K562 (cell line): ENCODE results near the gene PTTG1IP. TPM values are rescaled to one million over a fixed set of nuclear protein-coding genes. Genes with fewer than 3 reads are reported as not detected.

Experiments
- ATAC-seq: fragments of 200-7000 bp; cut with Tn5 transposase; 3 replicates; pipeline ENCODE4 v1.9.1; 2020; ENCODE audit warnings: moderate library complexity
- BruUV-seq: library from RNA; stranded (reverse); fragments of 400-500 nt; replicated peaks from 2 replicates; lab custom pipeline; 2021; lab: Mats Ljungman, UMichigan
- CTCF ChIA-PET: fragments of 300-600 bp; formaldehyde crosslinking; extraction: SDS; loops from one replicate; lab custom pipeline; 2021; ENCODE audit warnings: low intra/inter-chr PET ratio; lab: Yijun Ruan, JAX
- POLR2A ChIA-PET: fragments of 300-600, 350-650 bp; sonication (Branson Sonifier 250); formaldehyde crosslinking; extraction: SDS; loops from one replicate; lab custom pipeline; 2021; ENCODE audit warnings: antibody characterized with exemption, inconsistent platforms; lab: Yijun Ruan, JAX
- DNase-seq, 4 experiments: peaks; one replicate each; pipeline versions ENCODE4 v3.0.0 to v3.0.0-alpha.2; 2011 to 2018; ENCODE audit warnings: low spot score in 3 of 4, mixed read lengths in 3 of 4; ENCODE audit errors: extremely low read depth in 1 of 4
- FAIRE-seq: peaks from 2 replicates; lab custom pipeline; 2011; peaks lifted over from hg19 to GRCh38; lab: Jason Lieb, UNC
- H2AFZ ChIP-seq: 2 replicates; pipeline ENCODE4 v1.6.0; 2011; ENCODE audit warnings: low read depth, low read length, control low read depth, inconsistent platforms
- H3K27ac ChIP-seq: fragments of 200-600 bp; 3 replicates; pipeline ENCODE4 v1.8.0; 2011; ENCODE audit warnings: low read depth, mild to moderate bottlenecking, control low read depth, inconsistent platforms, low read length, moderate library complexity, mixed read lengths; ENCODE audit errors: extremely low read depth
- H3K27me3 ChIP-seq, 2 experiments: fragments of 300-600 bp in 1 of 2; 2 replicates in 1 of 2; 3 replicates in 1 of 2; pipeline versions ENCODE4 v1.6.0 to v1.8.0; 2011; ENCODE audit warnings: inconsistent platforms in 2 of 2, low read length in 2 of 2, mild to moderate bottlenecking in 1 of 2, mixed read lengths in 1 of 2, moderate library complexity in 1 of 2; ENCODE audit not compliant: control insufficient read depth in 2 of 2, insufficient read depth in 2 of 2
- H3K36me3 ChIP-seq: fragments of 300-600 bp; 3 replicates; pipeline ENCODE4 v1.8.0; 2011; ENCODE audit warnings: mild to moderate bottlenecking, low read length, inconsistent platforms; ENCODE audit not compliant: control insufficient read depth, insufficient read depth
- H3K4me1 ChIP-seq, 2 experiments: fragments of 200-600 bp in 1 of 2; replicated peaks in 1 of 2; 2 replicates in 1 of 2; 3 replicates in 1 of 2; pipeline versions ENCODE4 v1.5.1 to v1.8.0; 2011; ENCODE audit warnings: inconsistent platforms in 2 of 2, low read length in 2 of 2, mild to moderate bottlenecking in 1 of 2, mixed read lengths in 1 of 2, moderate library complexity in 1 of 2; ENCODE audit not compliant: control insufficient read depth in 2 of 2, insufficient read depth in 2 of 2
- H3K4me2 ChIP-seq: 2 replicates; pipeline ENCODE4 v1.6.1; 2011; ENCODE audit warnings: low read length, control low read depth, inconsistent platforms, mixed read lengths; ENCODE audit not compliant: insufficient read depth
- H3K4me3 ChIP-seq: fragments of 200-600 bp; sonication (generic), shearing (Covaris generic); 2 replicates; pipeline ENCODE4 v1.5.1; 2016; ENCODE audit warnings: control low read depth, inconsistent platforms
- H3K79me2 ChIP-seq: fragments of 200-600 bp; 3 replicates; pipeline ENCODE4 v1.8.0; 2011; ENCODE audit warnings: low read length, inconsistent platforms; ENCODE audit not compliant: control insufficient read depth, insufficient read depth
- H3K9ac ChIP-seq, 2 experiments: 2 replicates each; pipeline versions ENCODE4 v1.6.0 to v1.6.1; 2011; ENCODE audit warnings: low read depth in 2 of 2, low read length in 2 of 2, control low read depth in 1 of 2, inconsistent platforms in 1 of 2, mild to moderate bottlenecking in 1 of 2, mixed read lengths in 1 of 2; ENCODE audit not compliant: insufficient read depth in 1 of 2
- H3K9me1 ChIP-seq: one replicate; pipeline ENCODE4 v1.6.0; 2011; ENCODE audit warnings: inconsistent platforms, mild to moderate bottlenecking, low read length, moderate library complexity; ENCODE audit not compliant: control insufficient read depth, insufficient read depth
- H3K9me3 ChIP-seq: replicated peaks from 2 replicates; pipeline ENCODE4 v1.5.1; 2011; ENCODE audit warnings: low read depth, low read length, inconsistent platforms; ENCODE audit not compliant: control insufficient read depth, insufficient read depth
- H4K20me1 ChIP-seq: replicated peaks from 2 replicates; pipeline ENCODE4 v1.6.1; 2011; ENCODE audit warnings: low read length, inconsistent platforms, mixed read lengths; ENCODE audit not compliant: control insufficient read depth, insufficient read depth
- ATF6 ChIP-seq: sonication (generic); formaldehyde crosslinking; IDR thresholded peaks from 2 replicates; pipeline ENCODE4 v1.4.0; 2020; ENCODE audit warnings: mild to moderate bottlenecking, missing genetic modification reagents
- BCOR ChIP-seq: fragments of 450-650 bp; IDR thresholded peaks from 2 replicates; pipeline ENCODE4 v1.6.1; 2016
- CHD2 ChIP-seq: IDR thresholded peaks from 2 replicates; pipeline ENCODE4 v1.6.1; 2011; ENCODE audit warnings: low read depth, low read length
- E2F6 ChIP-seq, 2 experiments: IDR thresholded peaks; 2 replicates each; pipeline ENCODE4 v1.6.1; 2011; ENCODE audit warnings: borderline replicate concordance in 1 of 2, control low read depth in 1 of 2, low read depth in 1 of 2, low read length in 1 of 2, mild to moderate bottlenecking in 1 of 2, mixed read lengths in 1 of 2, moderate library complexity in 1 of 2; ENCODE audit not compliant: insufficient read depth in 1 of 2, insufficient read length in 1 of 2, poor library complexity in 1 of 2, severe bottlenecking in 1 of 2; ENCODE audit errors: extremely low read depth in 1 of 2
- NRF1 ChIP-seq, 2 experiments: fragments of 450-650 bp; IDR thresholded peaks in 1 of 2; conservative IDR thresholded peaks in 1 of 2; 2 replicates each; pipeline ENCODE4 v1.6.1; 2014; ENCODE audit warnings: mild to moderate bottlenecking in 2 of 2
- ZNF639 ChIP-seq, 2 experiments: fragments of 200-800 bp in 1 of 2; sonication (Bioruptor generic) in 1 of 2; sonication (generic) in 1 of 2; formaldehyde crosslinking in 1 of 2; IDR thresholded peaks in 1 of 2; conservative IDR thresholded peaks in 1 of 2; 2 replicates each; pipeline versions ENCODE4 v1.5.0 to v1.6.1; 2016 to 2020; ENCODE audit warnings: missing compliant biosample characterization in 1 of 2, missing genetic modification characterization in 1 of 2, missing genetic modification reagents in 1 of 2
- ZNF766 ChIP-seq: fragments of 200-800 bp; sonication (Bioruptor generic); conservative IDR thresholded peaks from 2 replicates; pipeline ENCODE4 v1.6.1; 2016; ENCODE audit warnings: missing genetic modification characterization, missing compliant biosample characterization
- WGBS: fragments of 100-300 bp; shearing (Covaris generic); methylation state at CpG from one replicate; pipeline ENCODE4 v1.1.6; 2016; ENCODE audit warnings: low coverage, mixed read lengths; ENCODE audit not compliant: insufficient coverage; ENCODE audit errors: missing lambda C conversion rate; 5-methylcytosine and 5-hydroxymethylcytosine counted together
- in situ Hi-C: fragments of 300-500 bp; cut with MboI; formaldehyde crosslinking; loops from 4 replicates; pipeline ENCODE4 v1.15.0; 2018; ENCODE audit warnings: inconsistent platforms, mixed read lengths
- intact Hi-C: fragments of 100-400 bp; cut with micrococcal nuclease; formaldehyde crosslinking; loops from 2 replicates; pipeline ENCODE4 v1.14.2; 2022
- polyA plus RNA-seq, 8 experiments: library from polyadenylated mRNA; depleted of rRNA in 4 of 8; stranded (reverse) in 5 of 8; unstranded in 3 of 8; fragments of >200 nt; fragmentation: Nextera tagmentation in 2 of 8; fragmentation: Illumina TruSeq in 1 of 8; extraction: Ambion mirVana in 2 of 8; extraction: Trizol in 1 of 8; gene quantifications; 2 replicates each; pipeline versions ENCODE4 v1.2.1 to v1.2.3, GENCODE V29; 2011 to 2014; ENCODE audit warnings: inconsistent platforms in 1 of 8, missing spikeins in 1 of 8
- total RNA-seq, 7 experiments: library from RNA; depleted of rRNA in 6 of 7; stranded (reverse); fragments of >200 nt in 6 of 7; fragmentation: Illumina TruSeq in 2 of 7; extraction: Trizol in 2 of 7; gene quantifications; 2 replicates each; pipeline versions ENCODE4 v1.2.1 to v1.2.3, GENCODE V29; 2011 to 2021; ENCODE audit warnings: low replicate concordance in 1 of 7

Gene PTTG1IP
- total and polyA plus RNA-seq, 9 of the 15 experiments (the other 6 are each of a cell fraction or from before 2014, with no cell fraction given) = 5.0 to 99.3 (median 82.4) TPM

GRCh38 chr21:44883250-44883649 is 9.8 kb upstream of the PTTG1IP start:
- intact Hi-C loops = no loop called here
- no peaks in the 10 kb centered on the region for H3K9me1 ChIP-seq
- H3K4me3 ChIP-seq = no peak overlapping the region
- ATAC-seq = no peak
- H2AFZ ChIP-seq = no peak overlapping the region
- no peak for FAIRE-seq
- H3K4me1 ChIP-seq = peaks cover 30 to 37% of the 10 kb centered on the region in 2 experiments
- no peaks in the 10 kb centered on the region for H3K9me3 ChIP-seq
- in situ Hi-C loops = no loop called here
- 68% methylated on average over 11 of the region's 11 CpGs for WGBS
- H3K36me3 ChIP-seq = no peaks in the 10 kb centered on the region
- peaks cover 6 to 24% of the 10 kb centered on the region in 2 experiments; a peak in 4 of 5 replicates for H3K27me3 ChIP-seq
- peaks cover 4% of the 10 kb centered on the region; the same call in 1 of the 2 replicates for H4K20me1 ChIP-seq
- TF ChIP-seq NRF1 (conservative IDR thresholded peaks at IDR 0.05 in 1 of 2, IDR thresholded peaks at IDR 0.05 in 1 of 2) = no peak
- POLR2A ChIA-PET = interaction anchor here (1.1 to 1.9 kb wide), 3 partner anchors 9 to 15 kb away, joined by 4 to 8 read pairs (median 5); partner anchors contain the start of gene PTTG1IP
- no TSS peak for BruUV-seq
- CTCF ChIA-PET = no interaction called here
- H3K79me2 ChIP-seq = no peaks in the 10 kb centered on the region
- H3K4me2 ChIP-seq = no peak overlapping the region
- DNase-seq = no peak
- H3K27ac ChIP-seq = no peak overlapping the region
- H3K9ac ChIP-seq = 0 out of 4 replicates have a peak overlapping the region, but pooled peaks of 1 of the 2 experiments have one; percentile 29

- DNase-seq (no peak), FAIRE-seq (no peak), ATAC-seq (peak; percentile 17)
- H3K27ac ChIP-seq = peak overlapping the region; percentile 45; the same call in 2 of the 3 replicates
- H4K20me1 ChIP-seq = no peaks in the 10 kb centered on the region
- H3K4me3 ChIP-seq = no peak overlapping the region
- peak overlapping the region; percentile 83 for H2AFZ ChIP-seq
- 54% methylated on average over 6 of the region's 6 CpGs for WGBS
- H3K36me3 ChIP-seq = no peaks in the 10 kb centered on the region
- CTCF ChIA-PET = no interaction called here
- POLR2A ChIA-PET = interaction anchor here (0.6 to 1.5 kb wide), 5 partner anchors 11 to 61 kb away, joined by 3 to 4 read pairs (median 3); no protein-coding TSS in a partner anchor
- peaks cover 22 to 35% of the 10 kb centered on the region in 2 experiments for H3K4me1 ChIP-seq
- H3K79me2 ChIP-seq = no peaks in the 10 kb centered on the region
- H3K27me3 ChIP-seq = peaks cover 3 to 5% of the 10 kb centered on the region in 2 experiments; a peak in 3 of 5 replicates
- H3K4me2 ChIP-seq = peak overlapping the region; percentile 14; the same call in 1 of the 2 replicates
- H3K9me3 ChIP-seq = no peaks in the 10 kb centered on the region
- intact Hi-C loops = no loop called here
- BruUV-seq = no TSS peak
- in situ Hi-C loops = no loop called here
- peak overlapping the region in 1 of 2 experiments; percentile 23; a peak in 2 of 4 replicates for H3K9ac ChIP-seq
- no peaks in the 10 kb centered on the region for H3K9me1 ChIP-seq
- TF ChIP-seq ATF6 (CRISPR knock-in tag) (no peak), CHD2 (no peak), ZNF639 (CRISPR knock-in tag; conservative IDR thresholded peaks at IDR 0.05 in 1 of 2, IDR thresholded peaks at IDR 0.05 in 1 of 2) (0 out of 4 replicates have a peak, but pooled peaks of 1 of the 2 experiments have one; percentile 37), BCOR (no peak), ZNF766 (0 out of 2 replicates have a peak, but pooled peaks have one; percentile 7), E2F6 (IDR thresholded peaks at IDR 0.05; ENCODE audit: borderline replicate concordance in 1 of 2, extremely low read depth in 1 of 2, insufficient read depth in 1 of 2, insufficient read length in 1 of 2, low read depth in 1 of 2, low read length in 1 of 2, poor library complexity in 1 of 2, severe bottlenecking in 1 of 2) (no peak)
Measured at GRCh38 chr21:44881198-44881872, 7.8 kb upstream of the PTTG1IP start.
